Measurements from ENCODE around the gene HMGCS1.
"Not testable (repeated sequence)": the region's sequence is repeated elsewhere in the genome, so short reads cannot be mapped to it uniquely, and the experiment has no call there.

The HMGCS1 gene

DNA sequence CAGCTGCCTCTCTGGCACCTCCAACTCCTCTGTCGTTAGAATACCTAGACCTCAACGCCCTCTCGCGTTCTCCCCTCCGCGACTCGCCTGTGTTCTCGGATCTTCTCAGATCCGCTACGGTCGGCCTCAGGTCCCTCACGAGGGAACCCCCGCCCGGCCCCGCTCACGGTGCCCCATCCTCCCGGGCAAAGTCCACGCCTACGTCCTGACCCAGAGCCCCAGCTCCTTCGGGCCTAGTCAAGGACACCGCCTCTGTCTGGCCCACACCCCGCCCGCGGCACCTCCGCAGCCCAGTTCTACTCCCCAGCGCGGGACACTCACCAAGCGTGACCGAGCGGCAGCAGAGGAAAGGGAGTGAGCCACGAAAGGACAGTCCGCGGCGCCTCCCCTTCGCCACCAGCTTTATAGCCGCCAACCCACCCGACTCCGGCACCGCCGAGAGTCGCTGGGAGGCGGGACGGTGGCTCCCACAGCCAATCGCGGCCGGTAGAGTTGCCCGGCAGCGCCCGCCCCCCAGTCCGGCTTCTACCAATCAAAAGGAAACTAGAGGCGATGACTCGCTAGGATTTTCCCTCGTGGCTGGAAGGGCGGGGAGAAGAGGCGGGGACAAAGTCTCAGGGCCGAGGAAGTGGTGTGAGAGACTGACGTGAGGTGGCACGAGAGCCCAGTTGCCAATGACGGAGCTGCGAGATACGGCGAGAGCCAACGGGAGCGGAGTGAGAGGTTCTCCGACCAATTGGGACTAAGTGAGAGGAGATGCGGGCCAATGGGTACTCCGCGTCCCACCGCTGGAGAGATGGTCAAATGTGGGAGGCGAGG lies at the start of gene HMGCS1:
Gene HMGCS1 (minus strand): TSS at position 378 of the 819 bp plus-strand sequence. CDS start 14,447 bp downstream, outside the sequence.
- peak; percentile 98 for DNase-seq

DNA sequence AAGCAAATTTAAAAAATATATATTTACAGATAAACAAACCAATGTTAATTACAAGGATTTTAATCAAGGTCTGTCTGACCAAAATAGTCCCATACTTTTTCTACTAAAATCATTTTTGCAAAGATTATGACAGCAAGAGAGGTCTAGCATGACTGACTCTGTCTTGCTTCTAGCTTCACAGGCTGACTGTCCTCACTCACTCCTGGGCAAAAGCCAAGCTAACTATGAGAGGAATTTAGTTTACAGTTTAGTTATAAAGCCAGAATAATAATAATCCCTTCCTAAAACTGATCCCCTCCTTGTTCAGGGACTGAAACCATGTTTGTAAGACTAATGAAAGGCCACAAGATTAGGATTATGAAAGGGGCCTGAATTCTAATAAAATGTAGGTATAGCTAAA lies 45.5 kb upstream of the HMGCS1 start:
- DNase-seq = no peak

DNA sequence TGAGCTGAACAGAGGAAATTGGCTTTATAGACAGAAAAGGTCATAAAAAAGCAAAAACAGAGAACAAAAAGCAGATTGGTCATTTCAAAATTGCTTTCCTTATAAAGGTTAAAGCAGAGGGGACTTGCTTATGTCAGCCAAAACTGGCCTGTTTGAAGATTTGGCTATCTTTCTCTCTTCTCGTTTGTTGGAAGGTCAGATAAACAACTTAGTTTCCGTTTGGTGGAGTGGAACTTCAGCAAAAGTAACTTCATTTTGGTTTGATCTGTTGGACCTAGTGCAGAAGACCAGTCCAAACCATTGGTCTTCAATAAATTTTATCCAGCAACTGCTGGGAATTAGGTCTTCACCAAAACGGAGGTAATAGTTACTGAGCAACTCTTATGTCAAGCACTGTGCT lies 45.1 kb upstream of the HMGCS1 start:
- no peak for DNase-seq

DNA sequence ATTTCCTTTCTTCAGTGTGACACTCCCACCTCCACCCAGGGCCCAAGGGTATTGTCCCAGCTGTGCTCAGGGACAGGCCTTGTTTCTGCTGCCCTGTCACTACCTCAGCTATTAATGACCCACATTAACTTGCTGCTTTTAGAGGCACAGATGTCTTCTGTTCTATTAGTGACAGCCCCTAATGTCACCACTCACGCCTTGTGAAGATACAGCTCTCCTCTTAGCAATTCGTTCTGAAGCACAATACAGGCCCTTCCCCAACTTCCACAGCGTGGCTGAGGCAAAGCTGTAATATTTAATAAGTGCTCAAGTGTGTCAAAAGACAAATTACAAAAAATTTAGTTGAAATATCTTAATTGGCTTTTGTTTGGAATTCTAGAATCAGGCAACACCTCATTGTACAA lies 44.7 kb upstream of the HMGCS1 start:
- DNase-seq = no peak

DNA sequence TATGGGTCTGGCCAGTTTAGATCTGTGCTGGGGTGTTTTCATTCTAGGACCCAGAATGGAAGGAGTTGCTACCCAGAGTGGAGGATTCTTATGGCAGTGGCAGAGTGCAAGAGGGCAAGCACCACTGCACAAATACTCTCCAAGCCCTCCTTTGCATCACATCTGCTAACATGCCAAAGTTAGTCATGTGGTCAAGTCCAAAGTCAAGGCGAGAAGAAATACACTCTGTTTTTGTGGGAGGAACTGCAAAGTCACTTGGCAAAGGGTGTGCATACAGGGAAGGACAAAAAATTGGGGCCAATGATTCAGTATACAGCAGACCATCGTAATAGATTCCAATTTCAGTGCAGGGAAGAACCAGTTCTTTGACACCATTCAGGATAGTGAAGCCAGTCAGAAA lies 43.9 kb upstream of the HMGCS1 start:
- DNase-seq = no peak

DNA sequence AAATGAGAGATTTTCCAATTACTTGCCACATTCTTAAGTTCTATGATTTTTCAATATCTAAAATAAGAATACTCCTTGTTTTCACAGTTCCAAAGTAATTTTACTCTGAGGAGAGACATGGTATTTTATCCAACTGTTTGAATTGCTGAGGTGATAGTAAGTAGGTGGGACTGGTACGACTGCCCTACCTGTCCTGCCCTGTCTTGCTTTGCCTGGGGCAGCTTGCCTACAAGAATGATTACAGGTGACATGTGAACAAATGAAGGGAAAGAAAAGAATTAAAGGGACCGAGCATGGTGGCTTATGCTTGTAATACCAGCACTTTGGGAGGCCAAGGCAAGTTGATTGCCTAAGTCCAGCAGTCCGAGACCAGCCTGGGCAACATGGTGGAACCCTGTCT lies 41.6 kb upstream of the HMGCS1 start:
- no peak for DNase-seq

DNA sequence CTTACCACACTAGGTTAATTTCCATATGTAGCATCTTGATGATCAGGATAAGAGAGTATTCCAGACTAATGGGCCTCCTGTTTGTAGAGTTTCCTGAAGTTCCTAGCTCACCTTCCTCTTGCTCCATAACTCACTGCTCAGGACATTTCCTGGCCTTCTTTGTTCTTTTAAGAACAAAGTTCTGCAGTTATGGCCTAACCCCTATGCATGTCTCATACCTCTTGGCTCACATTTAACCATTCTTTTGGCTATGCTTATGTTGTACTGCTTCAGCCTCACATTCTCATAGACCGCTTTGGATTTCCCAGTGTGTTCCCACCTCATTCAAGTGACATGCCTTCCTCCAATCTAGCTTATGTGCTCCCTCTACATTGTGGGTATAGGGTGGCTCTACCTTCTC lies 40.5 kb upstream of the HMGCS1 start:
- no peak for DNase-seq

DNA sequence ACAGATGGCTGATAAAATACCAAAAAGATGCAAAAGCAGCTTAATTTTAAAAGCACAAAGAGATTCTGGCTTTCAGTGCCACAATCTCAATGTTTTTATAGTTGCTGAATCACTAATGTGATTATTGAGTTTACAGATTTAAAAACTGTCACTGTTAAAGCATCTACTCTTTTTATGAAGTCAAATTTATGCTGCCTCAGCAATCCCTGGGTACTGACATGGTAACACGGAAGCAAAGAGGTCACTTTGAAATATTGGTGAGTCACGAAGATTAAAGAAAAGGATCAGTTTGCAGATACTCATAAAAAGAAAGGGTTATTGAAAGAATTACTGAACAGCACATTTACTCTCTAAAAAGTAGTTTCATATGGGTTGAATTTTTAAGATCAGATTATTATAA lies 39.7 kb upstream of the HMGCS1 start:
- DNase-seq = no peak

DNA sequence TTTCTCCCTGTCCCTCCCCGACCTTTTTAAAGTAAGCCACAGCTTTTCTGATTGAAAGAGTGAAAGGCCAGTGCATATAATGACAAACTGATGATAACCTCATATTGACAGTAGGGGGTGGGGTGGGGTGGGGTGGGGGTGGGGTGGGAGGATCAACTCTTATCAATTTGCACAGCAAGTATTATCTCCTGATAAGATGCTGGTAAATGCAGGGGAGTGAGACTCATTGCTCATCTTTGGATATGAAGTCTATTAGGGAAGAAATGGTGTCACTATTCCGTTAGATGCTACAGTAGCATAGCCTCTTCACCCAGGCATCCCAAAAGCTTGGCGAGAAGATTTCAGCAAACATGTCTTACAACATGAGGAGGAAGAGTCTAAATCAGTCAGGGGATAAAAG lies 38.9 kb upstream of the HMGCS1 start:
- DNase-seq = no peak

DNA sequence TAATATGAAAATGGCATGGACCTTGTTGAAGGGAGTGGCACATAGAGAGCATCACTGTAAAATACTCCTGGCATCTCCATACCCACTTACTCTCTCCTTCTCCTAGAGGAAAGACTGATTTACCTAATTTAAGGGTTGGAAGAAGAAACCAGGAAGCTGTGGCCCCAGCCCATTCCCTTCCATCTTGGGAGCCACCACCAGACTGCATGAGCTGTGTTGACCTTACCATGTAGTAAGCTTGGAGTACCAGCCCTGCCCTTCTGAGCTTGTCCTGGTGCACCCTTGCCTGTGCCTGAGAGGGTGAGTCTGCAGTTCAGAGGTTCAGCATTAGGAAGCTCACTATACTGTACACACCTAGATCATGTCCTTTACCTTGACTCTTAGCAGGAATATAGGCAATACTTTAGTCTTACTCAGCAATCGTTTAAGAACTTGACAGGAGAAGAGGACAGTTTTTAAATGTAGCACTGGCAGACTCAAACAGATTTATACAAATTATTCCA lies 35.7 kb upstream of the HMGCS1 start:
- no peak for DNase-seq

DNA sequence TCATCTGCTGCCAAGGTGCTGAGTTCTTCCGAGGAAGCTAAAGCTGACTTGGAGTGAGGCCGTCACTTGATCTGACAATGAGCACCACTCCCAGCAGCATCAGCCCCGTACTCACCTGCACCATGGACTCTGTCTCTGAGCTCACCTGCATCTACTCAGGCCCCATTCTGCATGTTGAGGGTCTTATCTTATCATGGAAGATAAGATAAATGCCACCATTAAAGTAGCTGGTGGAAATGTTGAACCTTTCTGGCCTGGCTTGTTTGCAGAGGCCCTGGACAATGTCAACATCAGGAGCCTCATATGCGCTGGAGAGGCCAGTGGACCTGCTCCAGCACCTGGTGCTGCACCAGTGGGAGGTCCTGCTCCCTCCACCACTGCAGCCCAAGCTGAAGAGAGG lies 35.0 kb upstream of the HMGCS1 start:
- no peak for DNase-seq

DNA sequence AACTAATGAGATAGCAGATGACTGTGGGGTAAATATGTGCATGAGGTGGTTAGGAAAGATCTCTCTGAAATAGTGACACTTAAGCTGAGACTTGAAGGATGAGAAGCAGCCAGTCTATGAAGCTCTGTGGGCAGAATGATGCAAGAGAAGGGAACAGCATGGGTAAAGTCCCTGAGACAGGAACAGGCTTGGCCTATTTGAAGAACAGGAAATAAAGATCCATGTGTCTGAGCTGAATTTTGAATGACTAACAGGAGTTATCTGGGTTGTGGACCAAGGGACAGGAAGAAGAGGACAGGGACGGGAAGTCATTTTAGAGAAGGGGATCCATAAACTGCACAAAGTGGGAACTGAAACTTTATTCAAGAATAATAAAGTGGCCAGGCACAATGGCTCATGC lies 25.6 kb upstream of the HMGCS1 start:
- DNase-seq = no peak

DNA sequence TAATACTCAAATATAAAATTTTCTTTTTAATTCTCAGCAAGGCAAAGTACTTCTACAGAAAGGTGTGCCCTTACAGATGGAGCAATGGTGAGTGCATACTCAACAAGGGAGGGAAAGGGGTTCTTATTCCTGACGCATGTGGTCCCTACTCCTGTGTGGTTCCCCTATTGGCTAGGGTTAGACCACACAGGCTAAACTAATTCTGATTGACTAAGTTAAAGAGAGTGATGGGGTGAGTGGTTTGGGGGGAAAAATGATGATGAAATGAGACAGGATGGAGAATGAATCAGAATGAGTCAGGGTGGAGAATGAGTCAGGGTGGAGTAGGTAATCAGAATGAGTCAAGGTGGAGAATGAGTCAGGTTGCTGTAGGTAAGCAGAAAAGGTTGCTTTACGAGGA lies 22.9 kb upstream of the HMGCS1 start:
- no peak for DNase-seq

DNA sequence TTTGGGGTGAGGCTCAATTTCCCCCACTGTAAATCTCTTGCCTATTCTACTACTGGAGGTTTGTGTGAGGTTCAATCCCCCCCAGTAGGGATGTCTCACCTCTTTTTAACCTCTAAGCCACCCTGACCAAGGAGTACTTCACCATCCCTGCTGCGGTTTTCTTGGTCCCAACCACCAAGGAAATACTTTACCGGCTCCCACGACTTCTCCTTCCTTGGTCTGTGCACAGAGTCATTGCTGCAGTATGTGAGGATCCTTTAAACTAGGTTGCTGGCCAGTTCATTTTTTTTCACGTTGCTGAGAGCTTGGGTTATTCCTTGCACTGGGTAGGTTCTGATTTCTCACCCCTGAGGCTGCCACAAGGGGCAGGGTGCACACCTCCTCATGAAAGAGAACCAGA lies 22.5 kb upstream of the HMGCS1 start:
- no peak for DNase-seq

DNA sequence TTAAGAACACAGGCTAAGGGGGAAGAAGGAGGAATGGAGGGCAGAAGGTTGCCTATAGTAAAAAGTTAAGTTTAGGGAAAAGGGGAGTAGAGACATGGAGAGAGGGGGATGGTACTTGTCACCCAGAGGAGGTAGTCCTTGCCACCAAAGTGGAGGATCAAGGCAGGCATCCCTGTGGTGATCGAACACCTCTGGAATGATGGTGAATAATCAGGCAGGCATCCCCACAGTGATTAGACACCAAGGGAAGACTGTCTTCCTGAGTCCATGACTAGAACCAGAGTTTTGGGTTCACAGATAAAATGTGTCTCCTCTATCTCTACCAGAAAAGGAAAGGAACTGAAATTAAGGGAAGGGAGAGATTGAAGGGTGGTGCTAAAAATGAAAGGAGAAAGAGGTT lies 19.2 kb upstream of the HMGCS1 start:
- DNase-seq = no peak

DNA sequence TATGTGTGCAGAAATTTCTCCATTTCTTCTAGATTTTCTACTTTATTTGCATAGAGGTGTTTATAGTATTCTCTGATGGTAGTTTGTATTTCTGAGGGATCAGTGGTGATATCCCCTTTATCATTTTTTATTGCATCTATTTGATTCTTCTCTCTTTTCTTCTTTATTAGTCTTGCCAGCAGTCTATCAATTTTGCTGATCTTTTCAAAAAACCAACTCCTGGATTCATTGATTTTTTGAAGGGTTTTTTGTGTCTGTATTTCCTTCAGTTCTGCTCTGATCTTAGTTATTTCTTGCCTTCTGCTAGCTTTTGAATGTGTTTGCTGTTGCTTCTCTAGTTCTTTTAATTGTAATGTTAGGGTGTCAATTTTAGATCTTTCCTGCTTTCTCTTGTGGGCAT lies 12.4 kb upstream of the HMGCS1 start:
- DNase-seq = not testable (repeated sequence)

DNA sequence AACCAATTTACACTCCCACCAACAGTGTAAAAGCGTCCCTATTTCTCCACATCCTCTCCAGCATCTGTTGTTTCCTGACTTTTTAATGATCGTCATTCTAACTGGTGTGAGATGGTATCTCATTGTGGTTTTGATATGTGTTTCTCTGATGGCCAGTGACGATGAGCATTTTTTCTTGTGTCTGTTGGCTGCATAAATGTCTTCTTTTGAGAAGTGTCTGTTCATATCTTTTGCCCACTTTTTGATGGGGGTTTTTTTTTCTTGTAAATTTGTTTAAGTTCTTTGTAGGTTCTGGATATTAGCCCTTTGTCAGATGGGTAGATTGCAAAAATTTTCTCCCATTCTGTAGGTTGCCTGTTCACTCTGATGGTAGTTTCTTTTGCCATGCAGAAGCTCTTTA lies 10.3 kb upstream of the HMGCS1 start:
- DNase-seq = not testable (repeated sequence)

DNA sequence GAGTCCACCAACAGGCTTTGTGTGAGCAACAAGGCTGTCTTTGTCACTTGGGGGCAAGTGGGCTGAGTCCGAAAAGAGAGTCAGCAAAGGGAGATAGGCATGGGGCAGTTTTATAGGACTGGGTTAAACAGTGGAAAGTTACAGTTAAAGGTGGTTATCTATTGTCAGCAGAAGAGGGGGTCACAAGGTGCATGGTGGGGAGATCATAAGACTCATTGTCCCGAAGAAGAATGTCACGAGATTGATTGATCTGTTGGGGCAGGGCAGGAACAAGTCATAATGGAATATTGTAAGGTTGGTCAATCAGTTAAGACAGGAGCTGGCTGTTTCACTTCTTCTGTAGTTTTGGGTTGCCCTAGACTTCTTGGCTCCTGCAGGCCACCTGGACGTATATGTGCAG lies 7.6 kb upstream of the HMGCS1 start:
- no peak for DNase-seq

DNA sequence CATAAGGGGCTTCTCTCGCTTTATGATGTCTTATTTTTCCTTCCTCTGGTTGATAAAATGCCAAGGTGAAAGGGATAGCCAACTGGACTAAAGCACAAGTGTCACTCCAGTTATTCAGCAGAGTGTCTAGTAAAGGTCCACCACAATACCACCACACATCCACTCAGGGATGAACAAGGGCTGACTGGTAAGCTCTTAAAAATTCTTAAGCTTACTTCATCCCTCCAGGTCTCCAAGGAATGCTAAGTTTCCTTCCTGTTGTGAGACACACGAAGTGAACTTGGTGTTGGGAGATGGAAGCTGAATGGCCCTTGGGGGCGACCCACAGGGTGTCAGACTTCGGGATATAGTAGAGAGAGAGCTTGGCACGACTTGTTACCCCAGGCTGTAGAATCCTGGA lies 3.2 kb upstream of the HMGCS1 start:
- DNase-seq = no peak

DNA sequence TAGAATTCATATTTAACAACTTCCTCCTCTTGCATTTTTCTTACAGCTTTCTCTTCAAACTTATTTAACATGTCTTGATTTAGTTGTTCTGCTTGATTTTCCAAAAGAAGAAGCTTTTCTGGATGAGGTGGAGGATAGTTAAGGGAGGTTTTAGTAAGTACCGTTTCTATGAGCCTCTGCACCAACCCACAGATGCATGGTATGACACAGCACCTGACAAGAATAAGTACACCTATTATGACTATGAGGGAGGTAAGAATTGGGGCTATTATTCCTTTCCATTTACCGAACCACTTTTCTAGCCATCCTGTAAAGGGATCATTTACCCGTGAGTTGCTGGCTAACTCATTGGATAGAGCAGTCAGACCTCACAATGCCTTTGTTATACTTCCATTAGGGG lies 2.5 kb upstream of the HMGCS1 start:
- no peak for DNase-seq

DNA sequence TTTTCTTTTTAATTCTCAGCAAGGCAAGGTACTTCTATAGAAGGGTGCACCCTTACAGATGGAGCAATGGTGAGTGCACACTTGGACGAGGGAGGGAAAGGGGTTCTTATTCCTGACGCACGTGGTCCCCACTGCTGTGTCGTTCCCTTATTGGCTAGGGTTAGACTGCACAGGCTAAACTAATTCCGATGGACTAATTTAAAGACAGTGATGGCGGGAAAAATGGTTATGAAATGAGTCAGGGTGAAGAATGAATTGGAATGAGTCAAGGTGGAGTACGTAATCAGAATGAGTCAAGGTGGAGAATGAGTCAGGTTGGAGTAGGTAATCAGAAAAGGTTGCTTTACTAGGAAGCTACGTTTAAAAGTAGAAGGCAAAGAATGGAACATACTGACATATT lies 2.1 kb upstream of the HMGCS1 start:
- DNase-seq = no peak

DNA sequence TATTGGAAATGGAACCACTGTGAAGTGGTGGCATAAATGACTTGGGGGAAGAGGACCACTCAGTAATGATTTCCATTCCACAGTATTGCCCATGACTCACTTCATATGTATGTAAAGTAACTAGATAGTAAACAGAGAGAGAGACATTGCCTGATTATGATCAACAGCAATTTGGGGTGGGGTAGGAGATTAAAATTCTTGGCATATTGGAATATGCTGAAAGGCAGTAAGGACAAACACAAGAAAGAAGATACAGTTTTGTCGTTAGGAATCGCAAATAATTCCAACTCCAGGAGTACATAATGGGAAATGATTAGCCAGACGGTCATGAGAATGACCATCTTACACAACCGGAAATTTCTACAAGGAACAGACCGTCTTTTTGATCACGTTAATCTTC lies 1.5 kb upstream of the HMGCS1 start:
- no peak for DNase-seq

DNA sequence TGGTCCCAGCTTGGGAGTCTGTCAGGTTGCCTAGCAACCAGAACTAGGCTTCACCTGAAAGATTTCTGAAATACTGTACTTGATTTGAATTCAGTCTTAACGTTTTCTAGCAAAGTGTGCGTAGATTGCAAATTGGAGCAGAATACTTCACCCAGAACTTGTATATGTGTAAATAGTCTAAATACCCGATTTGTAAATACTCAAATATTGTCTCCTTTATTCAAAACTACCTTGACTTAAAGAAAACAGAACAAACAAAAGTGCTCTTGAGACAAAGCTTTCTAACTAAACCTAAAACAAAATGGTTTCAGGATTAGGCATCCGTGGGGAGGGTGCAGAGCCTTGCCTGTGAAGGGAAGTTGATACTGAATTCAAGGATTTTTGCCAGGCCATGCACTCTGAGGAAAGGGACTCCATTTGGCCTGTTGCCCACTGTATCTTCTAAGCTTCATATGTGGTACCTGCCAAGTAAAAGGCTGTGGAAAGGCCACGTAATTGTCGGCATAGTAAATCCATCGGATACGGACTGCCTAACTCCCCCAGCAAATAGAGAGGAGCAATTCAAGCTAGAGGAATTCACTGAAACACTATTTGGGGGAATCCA lies 744 bp upstream of the HMGCS1 start:
- DNase-seq = no peak

DNA sequence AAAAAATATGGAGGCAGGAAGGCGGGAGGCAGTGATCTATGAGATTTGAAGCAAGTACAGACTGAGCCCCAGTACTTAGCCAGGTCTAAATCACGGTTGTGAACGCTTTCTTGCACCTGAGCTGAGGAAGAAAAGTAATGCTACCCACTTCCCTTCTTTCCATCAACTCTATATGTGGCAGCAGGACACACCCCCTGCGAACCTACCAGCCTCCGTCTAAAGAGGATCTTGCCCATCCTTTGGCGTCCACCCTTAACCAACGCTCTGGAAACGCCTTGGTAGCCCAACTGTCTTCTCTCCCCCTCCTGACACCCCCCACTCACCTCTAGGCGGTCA lies 545 bp downstream of the HMGCS1 start:
- DNase-seq = no peak
